22Rv1 (cell line): ENCODE data around the gene NFKBIA.

Experiments
- H3K27ac ChIP-seq: fragments of 450-650 bp; 2 replicates; pipeline ENCODE4 v1.5.1; 2017
- CTCF ChIP-seq: fragments of 450-650 bp; IDR thresholded peaks from 2 replicates; pipeline ENCODE4 v1.5.1; 2017; ENCODE audit warnings: mild to moderate bottlenecking
- ZFX ChIP-seq: fragments of 450-650 bp; IDR thresholded peaks from 2 replicates; pipeline ENCODE4 v1.6.1; 2017; ENCODE audit warnings: antibody characterized with exemption, borderline replicate concordance

The NFKBIA gene

DNA sequence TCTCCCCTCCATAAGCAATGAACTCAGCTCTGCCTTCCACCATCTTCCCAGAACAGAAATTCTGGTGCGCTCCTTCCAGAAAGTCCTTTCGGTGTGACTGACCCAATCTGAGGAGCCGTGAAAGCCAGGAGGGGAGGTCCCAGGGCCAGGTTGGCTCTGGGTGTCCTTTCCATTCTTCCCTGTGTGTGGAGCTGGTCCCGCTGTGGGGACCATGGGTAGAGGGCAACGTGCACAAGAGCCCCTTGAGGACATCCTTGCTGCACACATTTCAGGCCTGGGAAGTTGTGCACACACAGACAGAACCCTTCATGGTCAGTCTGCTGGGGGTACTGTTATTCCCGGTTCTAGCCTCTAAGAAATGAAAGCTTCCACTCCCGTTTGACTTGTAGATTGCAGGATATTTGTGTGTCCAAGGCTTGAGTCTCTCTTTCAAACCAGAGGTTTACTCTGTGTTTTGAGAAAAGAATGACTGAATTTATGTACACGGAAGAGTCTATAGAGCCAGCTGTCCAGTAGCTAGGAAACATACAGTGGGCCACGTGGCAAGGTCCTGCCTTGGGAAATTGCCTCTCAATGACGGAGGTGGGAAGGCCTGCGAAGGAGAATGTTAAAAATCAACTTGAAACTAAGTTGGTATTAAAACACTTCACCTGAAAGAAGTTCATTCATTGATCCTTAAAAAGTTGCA is 10.1 kb downstream of the NFKBIA start:
- TF ChIP-seq CTCF, result no peak
- peak overlapping the region; percentile 56; the same call in 1 of the 2 replicates for H3K27ac ChIP-seq

GRCh38 chr14:35393826-35394225 is 10.7 kb downstream of the NFKBIA start:
- no peak for TF ChIP-seq CTCF
- TF ChIP-seq ZFX, result no peak
- H3K27ac ChIP-seq, result peak overlapping the region; percentile 56

DNA sequence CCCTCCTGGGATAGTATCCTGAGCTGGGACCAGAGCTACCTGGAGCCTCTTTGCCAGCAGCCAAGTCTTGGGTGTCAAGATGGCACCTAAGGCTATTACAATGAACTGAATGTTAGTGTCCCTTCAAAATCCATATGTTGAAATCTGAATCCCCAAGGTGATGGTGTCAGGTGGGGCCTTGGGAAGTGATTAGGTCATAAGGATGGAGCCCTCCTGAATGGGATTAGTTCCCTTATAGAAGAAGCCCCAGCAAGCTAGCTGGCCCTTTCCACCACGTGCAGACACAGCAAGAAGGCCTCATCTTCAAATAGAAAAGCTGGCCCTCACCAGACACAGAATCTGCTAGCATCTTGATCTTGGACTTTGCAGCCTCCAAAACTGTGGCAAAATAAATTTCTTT is 12.4 kb downstream of the NFKBIA start:
- no peak overlapping the region; the same call in 1 of the 2 replicates for H3K27ac ChIP-seq
- TF ChIP-seq CTCF, result no peak
- TF ChIP-seq ZFX, result no peak

DNA sequence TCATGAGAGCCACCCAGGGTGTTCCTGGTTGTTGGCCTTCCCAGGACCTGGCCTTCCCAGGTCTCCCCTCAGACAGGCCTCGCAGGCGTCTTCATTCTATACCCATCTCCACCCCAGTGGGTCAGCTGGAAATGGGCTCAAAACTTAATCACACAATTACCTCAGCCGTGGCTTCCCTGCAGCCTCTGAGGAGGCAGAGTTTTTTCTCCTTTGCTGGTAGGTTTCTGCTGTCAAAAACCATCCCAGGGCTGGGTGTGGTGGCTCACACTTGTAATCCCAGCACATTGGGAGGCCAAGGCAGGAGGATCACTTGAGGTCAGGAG is 13.2 kb downstream of the NFKBIA start:
- TF ChIP-seq ZFX (no peak), CTCF (no peak)
- H3K27ac ChIP-seq, result no peak overlapping the region

DNA sequence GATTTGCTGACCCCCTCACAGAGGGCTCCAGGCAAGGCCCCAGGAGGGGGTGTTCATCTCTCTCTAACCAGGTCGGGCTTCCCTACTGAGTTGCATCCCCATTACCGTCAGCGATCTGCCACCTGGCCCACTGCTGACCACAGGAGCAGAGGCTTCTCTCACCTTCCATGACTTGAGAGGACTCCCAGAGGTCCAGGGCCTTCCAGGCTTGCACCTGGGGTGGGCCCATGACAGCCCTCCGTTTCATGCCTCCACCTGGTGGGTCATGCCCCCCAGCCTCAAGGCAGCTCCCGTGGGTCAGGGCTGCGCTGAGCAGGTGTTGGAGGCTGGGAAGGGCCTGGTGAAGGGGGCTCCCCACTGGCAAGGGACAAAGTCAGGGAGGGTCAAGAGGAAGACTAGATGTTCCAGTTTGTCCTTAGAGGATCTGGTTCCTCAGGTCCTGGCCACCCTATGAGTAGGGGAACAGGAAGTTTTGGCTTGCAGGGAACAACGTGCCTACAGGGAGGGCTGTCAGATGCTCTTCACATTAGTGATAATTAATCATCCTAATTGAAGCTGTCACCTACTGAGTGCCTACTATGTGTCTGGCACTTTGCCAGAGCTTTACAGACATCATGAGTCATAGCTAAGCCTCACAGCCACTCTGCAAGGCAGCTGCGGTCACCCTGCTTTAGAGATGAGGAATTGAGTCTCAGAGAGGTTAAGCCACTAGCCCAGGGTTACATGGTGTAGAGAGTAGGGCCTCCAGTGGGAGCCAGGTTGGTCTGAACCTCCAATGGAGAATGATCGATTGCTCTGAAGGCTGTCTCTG is 13.8 kb downstream of the NFKBIA start:
- TF ChIP-seq ZFX, result no peak
- no peak for TF ChIP-seq CTCF
- no peak overlapping the region for H3K27ac ChIP-seq

DNA sequence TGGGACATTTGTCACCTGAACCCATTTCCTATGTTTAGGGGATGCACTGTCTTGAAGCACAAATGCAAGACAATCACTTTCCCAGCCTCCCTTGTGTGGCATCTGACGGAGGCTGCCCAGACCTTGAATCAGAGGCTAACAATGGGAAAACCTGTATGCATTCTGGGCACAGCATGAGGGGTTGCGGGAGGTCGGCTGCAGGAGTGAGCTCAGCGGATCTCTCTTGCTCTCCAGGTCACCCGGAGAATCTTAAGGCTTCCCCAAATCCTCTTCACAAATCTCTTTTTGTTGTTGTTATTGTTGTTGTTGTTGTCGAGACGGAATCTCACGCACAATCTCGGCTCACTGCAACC is 15.3 kb downstream of the NFKBIA start:
- H3K27ac ChIP-seq, result no peak overlapping the region
- TF ChIP-seq CTCF (no peak), ZFX (no peak)

DNA sequence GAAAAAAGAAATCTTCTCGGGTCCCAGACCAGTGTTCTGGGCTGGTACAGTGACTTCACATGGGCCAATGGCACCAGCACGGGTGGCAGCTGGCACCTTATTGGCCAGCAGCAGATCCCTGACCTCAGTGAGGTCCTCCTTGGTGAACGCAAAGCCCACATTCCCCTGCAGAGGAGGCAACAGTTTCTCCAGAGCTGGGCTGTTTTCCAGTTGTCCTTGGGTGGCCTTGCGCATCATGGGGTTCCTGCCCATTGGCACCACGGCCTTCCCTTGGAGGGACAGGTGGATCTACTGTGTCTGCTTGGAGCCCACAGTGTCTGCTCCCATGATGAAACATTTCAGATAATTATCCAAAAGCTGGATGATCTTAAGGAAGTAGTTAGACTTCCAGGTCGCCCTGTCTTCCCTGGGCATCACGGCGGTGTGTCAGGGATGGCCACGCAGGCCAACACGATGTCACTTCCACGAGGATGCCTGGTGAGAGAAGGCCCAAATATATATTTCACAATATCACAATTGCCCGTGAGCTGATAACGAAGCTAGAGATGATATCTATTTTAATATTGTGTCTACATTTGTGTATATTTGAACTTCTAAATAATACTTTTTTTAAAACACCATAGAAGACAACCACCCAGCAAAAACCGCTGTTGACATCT is 15.8 kb downstream of the NFKBIA start:
- TF ChIP-seq CTCF, result no peak
- no peak for TF ChIP-seq ZFX
- H3K27ac ChIP-seq, result no peak overlapping the region; the same call in 1 of the 2 replicates
